Measurements from ENCODE around the gene PAK6.

Gene PAK6

GRCh38 chr15:40323953-40324937 lies 85.4 kb downstream of the PAK6 start:
- no peaks in the 10 kb centered on the region for H3K36me3 ChIP-seq
- no peaks in the 10 kb centered on the region for H3K27me3 ChIP-seq
- no peak for TF ChIP-seq CTCF (IDR thresholded peaks at IDR 0.05)
- peak in 1 of 2 donors; percentile 77 for DNase-seq
- intact Hi-C loops (cut with DNase I; ENCODE audit: low total_unique reads), result loop anchor here (1.0 kb wide), 1 partner anchor 16 kb away; the partner anchor contains the start of gene CCDC9B
- H3K9me3 ChIP-seq, result no peaks in the 10 kb centered on the region
- peaks cover 0 to 61% (median 49%) of the 10 kb centered on the region in 4 donors for H3K4me1 ChIP-seq
- H3K27ac ChIP-seq, result peak overlapping the region; percentile 90 to 92
- peak overlapping the region; percentile 75 to 97 for H3K4me3 ChIP-seq

GRCh38 chr15:40325188-40325587 lies 86.3 kb downstream of the PAK6 start:
- Histone ChIP-seq H3K36me3 (no peaks in the 10 kb centered on the region), H3K4me1 (peaks cover 0 to 71% (median 59%) of the 10 kb centered on the region in 4 donors), H3K9me3 (no peaks in the 10 kb centered on the region), H3K4me3 (peak overlapping the region; percentile 75 to 97), H3K27ac (peak overlapping the region; percentile 90 to 92), H3K27me3 (no peaks in the 10 kb centered on the region)
- no peak for TF ChIP-seq CTCF (IDR thresholded peaks at IDR 0.05)
- intact Hi-C loops (cut with DNase I; ENCODE audit: low total_unique reads), result no loop called here
- peak in 1 of 2 donors; percentile 59 for DNase-seq

GRCh38 chr15:40325700-40326099 lies 86.8 kb downstream of the PAK6 start:
- no peaks in the 10 kb centered on the region for H3K27me3 ChIP-seq
- TF ChIP-seq CTCF (IDR thresholded peaks at IDR 0.05), result no peak
- no peak for DNase-seq
- H3K4me3 ChIP-seq, result peak overlapping the region; percentile 75 to 97
- peaks cover 0 to 76% (median 64%) of the 10 kb centered on the region in 4 donors for H3K4me1 ChIP-seq
- no peaks in the 10 kb centered on the region for H3K36me3 ChIP-seq
- H3K9me3 ChIP-seq, result no peaks in the 10 kb centered on the region
- intact Hi-C loops (cut with DNase I; ENCODE audit: low total_unique reads), result no loop called here
- H3K27ac ChIP-seq, result peak overlapping the region; percentile 90 to 92

Measured in tibial artery (tissue), 4 donors.